Mesendoderm (in vitro differentiated cells): ENCODE results near the gene DAPK1.

Source experiments
- DNase-seq: peaks from one replicate; pipeline ENCODE4 v3.0.0; 2013
- H2AK5ac ChIP-seq: 2 replicates; pipeline ENCODE4 v1.6.1; 2013; ENCODE audit warnings: low read length, inconsistent platforms
- H2BK120ac ChIP-seq: 2 replicates; pipeline ENCODE4 v1.6.1; 2013; ENCODE audit warnings: low read depth, mild to moderate bottlenecking, low read length, moderate library complexity, mixed read lengths
- H2BK15ac ChIP-seq: replicated peaks from 2 replicates; pipeline ENCODE4 v1.6.1; 2013; ENCODE audit warnings: low read depth, mild to moderate bottlenecking, moderate library complexity
- H2BK5ac ChIP-seq: 2 replicates; pipeline ENCODE4 v1.6.1; 2013; ENCODE audit warnings: low read length, inconsistent platforms
- H3K18ac ChIP-seq: 2 replicates; pipeline ENCODE4 v1.6.1; 2013; ENCODE audit warnings: mild to moderate bottlenecking, low read length, mixed read lengths
- H3K23ac ChIP-seq: one replicate; pipeline ENCODE4 v1.6.1; 2013; ENCODE audit warnings: low read length
- H3K27ac ChIP-seq: 2 replicates; pipeline ENCODE4 v1.5.1; 2013; ENCODE audit warnings: low read depth, mild to moderate bottlenecking, inconsistent platforms, low read length, moderate library complexity
- H3K27me3 ChIP-seq: 2 replicates; pipeline ENCODE4 v1.6.1; 2013; ENCODE audit warnings: low read length, control low read depth, mild to moderate bottlenecking, inconsistent platforms; ENCODE audit not compliant: insufficient read depth, poor library complexity
- H3K36me3 ChIP-seq: 2 replicates; pipeline ENCODE4 v1.6.1; 2013; ENCODE audit warnings: low read length, inconsistent platforms; ENCODE audit not compliant: control insufficient read depth, insufficient read depth
- H3K4ac ChIP-seq: one replicate; pipeline ENCODE4 v1.6.1; 2013; ENCODE audit warnings: low read depth, mild to moderate bottlenecking, low read length, moderate library complexity
- H3K4me1 ChIP-seq: 2 replicates; pipeline ENCODE4 v1.6.1; 2013; ENCODE audit warnings: low read depth, low read length, inconsistent platforms; ENCODE audit not compliant: control insufficient read depth
- H3K4me2 ChIP-seq: 2 replicates; pipeline ENCODE4 v1.6.1; 2013; ENCODE audit warnings: low read length
- H3K4me3 ChIP-seq: 2 replicates; pipeline ENCODE4 v1.5.1; 2013; ENCODE audit warnings: mild to moderate bottlenecking, low read length
- H3K56ac ChIP-seq: one replicate; pipeline ENCODE4 v1.6.1; 2013; ENCODE audit warnings: low read length
- H3K79me1 ChIP-seq: 2 replicates; pipeline ENCODE4 v1.6.1; 2013; ENCODE audit warnings: low read length, inconsistent platforms
- H3K79me2 ChIP-seq: 2 replicates; pipeline ENCODE4 v1.6.1; 2013; ENCODE audit warnings: mild to moderate bottlenecking, low read length; ENCODE audit not compliant: control insufficient read depth, insufficient read depth
- H3K9ac ChIP-seq: 2 replicates; pipeline ENCODE4 v1.6.1; 2013; ENCODE audit warnings: low read length, inconsistent platforms
- H4K5ac ChIP-seq: one replicate; pipeline ENCODE4 v1.6.1; 2013; ENCODE audit warnings: low read length
- H4K8ac ChIP-seq: one replicate; pipeline ENCODE4 v1.6.1; 2013; ENCODE audit warnings: low read depth, mild to moderate bottlenecking, control low read depth, low read length, moderate library complexity
- WGBS: extraction: QIAGEN DNeasy Blood & Tissue Kit; methylation state at CpG from one replicate; pipeline ENCODE4 v1.1.7; 2013; ENCODE audit warnings: low lambda C conversion rate, missing lambda C conversion rate; ENCODE audit not compliant: insufficient coverage; ENCODE audit errors: extremely low coverage; 5-methylcytosine and 5-hydroxymethylcytosine counted together

Gene DAPK1

DNA sequence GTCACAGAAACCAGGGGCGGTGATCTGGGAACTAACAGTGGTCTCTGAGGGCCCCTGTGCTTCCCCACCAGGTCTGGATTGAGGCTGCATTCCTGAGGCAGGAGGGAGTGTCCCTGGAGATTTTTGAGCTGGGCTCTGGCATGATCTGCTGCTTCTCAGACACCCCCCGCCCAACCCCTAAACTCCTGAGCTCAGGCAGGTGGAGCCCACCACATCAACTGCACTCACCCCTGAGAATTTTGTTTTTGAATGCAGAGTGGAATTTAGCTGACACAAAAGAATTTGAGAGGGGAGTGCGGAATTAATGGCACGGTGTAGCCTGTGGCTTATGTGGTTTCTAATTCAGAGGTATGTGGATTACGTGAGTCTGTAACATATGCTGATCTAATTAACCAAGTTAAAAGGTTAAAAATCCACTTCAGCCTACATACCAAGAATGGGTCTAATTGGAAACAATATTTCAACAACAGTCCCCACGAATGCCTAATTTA is 204.3 kb downstream of the DAPK1 start:
- H3K4me3 ChIP-seq, result no peak overlapping the region
- H2BK120ac ChIP-seq, result no peak overlapping the region
- no peak overlapping the region for H4K5ac ChIP-seq
- no peak overlapping the region for H4K8ac ChIP-seq
- peaks cover 13% of the 10 kb centered on the region for H3K36me3 ChIP-seq
- no peaks in the 10 kb centered on the region for H3K4me1 ChIP-seq
- no peaks in the 10 kb centered on the region for H3K27me3 ChIP-seq
- no peak overlapping the region for H3K18ac ChIP-seq
- no peak overlapping the region for H2AK5ac ChIP-seq
- H3K23ac ChIP-seq, result no peak overlapping the region
- H3K4ac ChIP-seq, result no peak overlapping the region
- peak; percentile 82 for DNase-seq
- no peak overlapping the region for H3K56ac ChIP-seq
- H3K9ac ChIP-seq, result no peak overlapping the region
- H3K79me2 ChIP-seq, result no peaks in the 10 kb centered on the region
- H3K27ac ChIP-seq, result no peak overlapping the region
- no peak overlapping the region for H3K4me2 ChIP-seq
- H2BK15ac ChIP-seq, result no peak overlapping the region
- WGBS, result no CpG with 5 or more reads among the region's 6 CpGs
- H3K79me1 ChIP-seq, result no peaks in the 10 kb centered on the region
- H2BK5ac ChIP-seq, result no peak overlapping the region

DNA sequence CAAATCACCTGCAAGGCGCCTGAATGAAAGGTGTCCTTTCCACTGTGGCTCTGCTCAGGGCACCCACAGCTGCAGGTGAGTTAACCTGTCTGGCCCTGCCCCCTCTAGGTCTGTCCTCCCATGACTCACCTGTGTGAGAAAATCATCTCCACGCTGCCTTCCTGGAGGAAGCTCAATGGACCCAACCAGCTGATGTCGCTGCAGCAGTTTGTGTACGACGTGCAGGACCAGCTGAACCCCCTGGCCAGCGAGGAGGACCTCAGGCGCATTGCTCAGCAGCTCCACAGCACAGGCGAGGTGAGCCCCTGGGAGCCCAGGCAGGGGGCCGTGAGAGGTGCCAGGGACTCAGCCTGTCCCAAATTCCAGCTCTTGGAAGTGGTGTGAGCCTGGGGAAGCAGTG is 205.3 kb downstream of the DAPK1 start:
- peaks cover 13% of the 10 kb centered on the region for H3K36me3 ChIP-seq
- H3K9ac ChIP-seq, result no peak overlapping the region
- no peak overlapping the region for H3K56ac ChIP-seq
- DNase-seq, result no peak
- H3K27ac ChIP-seq, result no peak overlapping the region
- H3K4ac ChIP-seq, result no peak overlapping the region
- H2BK120ac ChIP-seq, result no peak overlapping the region
- H3K18ac ChIP-seq, result no peak overlapping the region
- no peaks in the 10 kb centered on the region for H3K79me1 ChIP-seq
- H2AK5ac ChIP-seq, result no peak overlapping the region
- no peak overlapping the region for H2BK15ac ChIP-seq
- WGBS, result no CpG with 5 or more reads among the region's 9 CpGs
- H4K5ac ChIP-seq, result no peak overlapping the region
- no peaks in the 10 kb centered on the region for H3K4me1 ChIP-seq
- no peak overlapping the region for H3K4me3 ChIP-seq
- no peak overlapping the region for H3K23ac ChIP-seq
- H2BK5ac ChIP-seq, result no peak overlapping the region
- no peak overlapping the region for H4K8ac ChIP-seq
- H3K4me2 ChIP-seq, result no peak overlapping the region
- no peaks in the 10 kb centered on the region for H3K27me3 ChIP-seq
- H3K79me2 ChIP-seq, result no peaks in the 10 kb centered on the region

DNA sequence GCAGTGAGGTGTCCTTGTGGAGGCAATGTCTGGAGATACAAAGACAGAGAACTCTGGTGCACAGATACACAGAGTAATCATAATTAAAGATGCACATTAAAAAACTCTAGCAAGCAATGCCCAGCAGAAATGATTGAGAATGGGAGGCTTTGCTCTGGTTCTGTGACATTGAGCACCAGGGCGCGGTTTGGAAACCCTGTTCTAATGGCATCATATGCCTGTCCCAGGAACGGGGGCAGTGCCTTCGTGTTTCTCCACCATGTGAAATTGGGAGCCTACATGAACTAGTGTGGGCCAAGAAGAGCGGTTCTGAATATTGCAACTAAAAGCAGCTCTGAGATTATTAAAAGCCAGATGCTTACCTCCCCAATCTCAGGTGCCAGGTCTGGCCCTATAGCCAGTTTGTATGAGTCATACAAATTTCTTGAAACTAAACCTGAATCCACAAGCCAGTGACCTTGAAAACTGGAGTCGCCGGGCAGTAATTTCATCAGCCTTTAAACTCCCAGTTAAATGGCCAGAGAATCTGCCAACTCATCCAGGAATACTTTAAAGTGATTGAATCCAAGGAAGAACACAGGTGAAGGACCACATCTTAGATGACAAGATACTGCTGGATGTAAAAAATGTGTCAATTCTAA is 206.1 kb downstream of the DAPK1 start:
- Histone ChIP-seq H2BK120ac (no peak overlapping the region), H3K4me3 (no peak overlapping the region), H3K27me3 (no peaks in the 10 kb centered on the region), H3K4me1 (no peaks in the 10 kb centered on the region), H3K4me2 (no peak overlapping the region), H3K18ac (no peak overlapping the region), H4K8ac (no peak overlapping the region), H3K36me3 (peaks cover 13% of the 10 kb centered on the region), H2BK15ac (no peak overlapping the region), H3K4ac (no peak overlapping the region), H3K79me2 (no peaks in the 10 kb centered on the region), H4K5ac (no peak overlapping the region), H3K23ac (no peak overlapping the region), H3K79me1 (no peaks in the 10 kb centered on the region), H3K56ac (no peak overlapping the region), H2BK5ac (no peak overlapping the region), H3K27ac (no peak overlapping the region), H2AK5ac (no peak overlapping the region), H3K9ac (no peak overlapping the region)
- DNase-seq, result no peak
- no CpG with 5 or more reads among the region's 7 CpGs for WGBS

DNA sequence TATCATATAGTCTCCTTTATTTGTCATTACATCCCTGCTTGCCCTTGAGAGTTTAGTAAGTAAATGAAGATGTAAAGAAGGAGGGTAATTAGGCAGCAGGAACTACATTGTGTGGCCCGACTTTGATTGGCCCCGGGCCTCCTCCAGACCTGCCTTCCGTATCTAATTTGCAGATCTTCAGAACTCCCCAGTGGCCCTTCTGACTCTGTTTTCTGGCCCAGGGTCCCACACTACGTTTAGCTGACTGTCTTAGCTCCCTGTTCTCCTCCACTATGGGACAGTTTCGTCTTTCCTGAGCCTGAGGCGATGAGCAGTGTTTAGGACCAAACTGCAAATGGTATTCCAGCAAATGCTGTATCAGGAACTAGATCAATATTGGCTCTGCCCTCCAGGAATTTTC is 206.7 kb downstream of the DAPK1 start:
- H3K18ac ChIP-seq, result no peak overlapping the region

DNA sequence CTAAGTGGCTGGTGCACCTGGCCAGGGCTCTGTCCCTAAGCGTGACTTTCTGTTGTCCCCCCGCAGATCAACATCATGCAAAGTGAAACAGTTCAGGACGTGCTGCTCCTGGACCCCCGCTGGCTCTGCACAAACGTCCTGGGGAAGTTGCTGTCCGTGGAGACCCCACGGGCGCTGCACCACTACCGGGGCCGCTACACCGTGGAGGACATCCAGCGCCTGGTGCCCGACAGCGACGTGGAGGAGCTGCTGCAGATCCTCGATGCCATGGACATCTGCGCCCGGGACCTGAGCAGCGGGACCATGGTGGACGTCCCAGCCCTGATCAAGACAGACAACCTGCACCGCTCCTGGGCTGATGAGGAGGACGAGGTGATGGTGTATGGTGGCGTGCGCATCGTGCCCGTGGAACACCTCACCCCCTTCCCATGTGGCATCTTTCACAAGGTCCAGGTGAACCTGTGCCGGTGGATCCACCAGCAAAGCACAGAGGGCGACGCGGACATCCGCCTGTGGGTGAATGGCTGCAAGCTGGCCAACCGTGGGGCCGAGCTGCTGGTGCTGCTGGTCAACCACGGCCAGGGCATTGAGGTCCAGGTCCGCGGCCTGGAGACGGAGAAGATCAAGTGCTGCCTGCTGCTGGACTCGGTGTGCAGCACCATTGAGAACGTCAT is 208.5 kb downstream of the DAPK1 start:
- peaks cover 9% of the 10 kb centered on the region for H3K36me3 ChIP-seq
- no peak overlapping the region for H2AK5ac ChIP-seq
- no peak overlapping the region for H4K5ac ChIP-seq
- no peaks in the 10 kb centered on the region for H3K79me2 ChIP-seq
- no peaks in the 10 kb centered on the region for H3K27me3 ChIP-seq
- H3K4me2 ChIP-seq, result no peak overlapping the region
- no peak overlapping the region for H2BK120ac ChIP-seq
- no peak overlapping the region for H3K27ac ChIP-seq
- DNase-seq, result no peak
- no peaks in the 10 kb centered on the region for H3K79me1 ChIP-seq
- no peaks in the 10 kb centered on the region for H3K4me1 ChIP-seq
- no peak overlapping the region for H4K8ac ChIP-seq
- no peak overlapping the region for H2BK5ac ChIP-seq
- H2BK15ac ChIP-seq, result no peak overlapping the region
- H3K9ac ChIP-seq, result no peak overlapping the region
- no peak overlapping the region for H3K18ac ChIP-seq
- H3K23ac ChIP-seq, result no peak overlapping the region
- H3K4me3 ChIP-seq, result no peak overlapping the region
- H3K56ac ChIP-seq, result no peak overlapping the region
- H3K4ac ChIP-seq, result no peak overlapping the region
- WGBS, result no CpG with 5 or more reads among the region's 39 CpGs

More for the DNA sequence above, 206.7 kb downstream of the DAPK1 start:
- no peak overlapping the region for H2BK120ac ChIP-seq
- H3K4ac ChIP-seq, result no peak overlapping the region
- no peak overlapping the region for H3K4me3 ChIP-seq
- no peak overlapping the region for H2BK5ac ChIP-seq
- H3K9ac ChIP-seq, result no peak overlapping the region
- H2AK5ac ChIP-seq, result no peak overlapping the region
- H3K79me1 ChIP-seq, result no peaks in the 10 kb centered on the region
- peaks cover 13% of the 10 kb centered on the region for H3K36me3 ChIP-seq
- H4K8ac ChIP-seq, result no peak overlapping the region
- H4K5ac ChIP-seq, result no peak overlapping the region
- H3K4me2 ChIP-seq, result no peak overlapping the region
- WGBS, result no CpG with 5 or more reads among the region's 6 CpGs
- no peak overlapping the region for H3K27ac ChIP-seq
- no peak for DNase-seq
- H3K4me1 ChIP-seq, result no peaks in the 10 kb centered on the region
- no peak overlapping the region for H3K23ac ChIP-seq
- no peak overlapping the region for H3K56ac ChIP-seq
- H2BK15ac ChIP-seq, result no peak overlapping the region
- H3K79me2 ChIP-seq, result no peaks in the 10 kb centered on the region
- no peaks in the 10 kb centered on the region for H3K27me3 ChIP-seq
